ENCODE results near the gene ERGIC1. TPM values are rescaled to one million over a fixed set of nuclear protein-coding genes. Genes with fewer than 3 reads are reported as not detected.

ERGIC1 gene
- total RNA-seq, 1 donor from 2014 or later: 177 TPM

DNA sequence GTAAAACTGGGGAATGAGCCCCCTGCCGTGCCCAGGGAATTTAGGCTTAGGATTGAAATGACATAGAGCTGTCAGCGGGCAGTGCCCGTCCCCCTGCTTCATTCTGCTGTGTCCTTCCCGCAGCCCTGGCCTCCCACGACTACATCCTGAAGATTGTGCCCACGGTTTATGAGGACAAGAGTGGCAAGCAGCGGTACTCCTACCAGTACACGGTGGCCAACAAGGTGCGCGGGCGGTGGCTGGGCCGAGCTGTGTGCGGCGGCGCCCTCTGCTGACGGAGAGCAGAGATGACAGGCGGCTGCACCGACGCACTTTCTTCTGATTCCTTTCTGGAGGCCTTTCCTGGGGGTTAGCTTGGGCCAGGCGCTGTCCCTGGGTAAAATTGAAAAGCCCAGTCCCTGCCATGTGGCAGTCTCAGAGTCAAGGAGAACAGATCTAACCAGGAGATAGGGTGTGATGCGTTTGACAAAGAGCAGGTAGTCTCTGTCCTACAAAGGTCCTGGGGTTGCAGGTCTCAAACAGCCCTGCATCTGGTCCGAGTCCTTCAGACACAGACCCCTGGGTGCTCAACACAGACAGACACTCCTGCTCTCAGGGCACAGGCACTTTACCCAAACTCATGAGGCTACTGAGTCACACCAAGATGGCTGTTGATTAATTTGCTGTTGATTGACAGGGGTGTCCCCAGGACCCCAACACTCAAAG is 98.4 kb downstream of the ERGIC1 start:
- Histone ChIP-seq H3K4me1 (peaks cover 26% of the 10 kb centered on the region), H3K27ac (peak overlapping the region; percentile 75), H3K9me3 (no peaks in the 10 kb centered on the region), H3K27me3 (ENCODE audit: low read depth) (no peaks in the 10 kb centered on the region), H3K36me3 (peaks cover 59% of the 10 kb centered on the region), H3K4me3 (no peak overlapping the region)
- peak; percentile 90 for DNase-seq
- TF ChIP-seq, protein P1, sequence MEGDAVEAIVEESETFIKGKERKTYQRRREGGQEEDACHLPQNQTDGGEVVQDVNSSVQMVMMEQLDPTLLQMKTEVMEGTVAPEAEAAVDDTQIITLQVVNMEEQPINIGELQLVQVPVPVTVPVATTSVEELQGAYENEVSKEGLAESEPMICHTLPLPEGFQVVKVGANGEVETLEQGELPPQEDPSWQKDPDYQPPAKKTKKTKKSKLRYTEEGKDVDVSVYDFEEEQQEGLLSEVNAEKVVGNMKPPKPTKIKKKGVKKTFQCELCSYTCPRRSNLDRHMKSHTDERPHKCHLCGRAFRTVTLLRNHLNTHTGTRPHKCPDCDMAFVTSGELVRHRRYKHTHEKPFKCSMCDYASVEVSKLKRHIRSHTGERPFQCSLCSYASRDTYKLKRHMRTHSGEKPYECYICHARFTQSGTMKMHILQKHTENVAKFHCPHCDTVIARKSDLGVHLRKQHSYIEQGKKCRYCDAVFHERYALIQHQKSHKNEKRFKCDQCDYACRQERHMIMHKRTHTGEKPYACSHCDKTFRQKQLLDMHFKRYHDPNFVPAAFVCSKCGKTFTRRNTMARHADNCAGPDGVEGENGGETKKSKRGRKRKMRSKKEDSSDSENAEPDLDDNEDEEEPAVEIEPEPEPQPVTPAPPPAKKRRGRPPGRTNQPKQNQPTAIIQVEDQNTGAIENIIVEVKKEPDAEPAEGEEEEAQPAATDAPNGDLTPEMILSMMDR (IDR thresholded peaks at IDR 0.05): peak; percentile 98
- peak; percentile 93 to 95 for ATAC-seq
- intact Hi-C loops (cut with DNase I): no loop called here

DNA sequence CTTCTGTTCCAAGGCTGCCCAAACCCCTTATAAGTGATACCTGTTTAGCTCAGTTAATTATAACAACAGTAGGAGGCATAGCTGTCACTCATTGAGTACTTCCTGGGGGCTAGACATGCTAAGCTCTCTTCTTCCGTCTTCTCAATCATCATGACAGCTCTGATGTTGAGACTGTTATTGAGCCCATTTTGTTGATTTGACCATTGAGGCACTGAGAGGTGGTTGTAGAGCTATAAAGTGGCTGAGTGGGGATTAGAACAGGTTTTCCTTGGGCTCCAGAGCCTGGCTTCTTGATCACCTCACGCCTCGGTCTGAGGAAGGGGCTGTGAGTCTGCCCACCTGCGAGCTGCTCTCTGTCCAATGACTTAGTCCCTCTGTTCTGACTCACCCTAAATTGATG is 99.2 kb downstream of the ERGIC1 start:
- intact Hi-C loops (cut with DNase I): no loop called here
- DNase-seq: no peak
- Histone ChIP-seq H3K4me1 (peaks cover 26% of the 10 kb centered on the region), H3K36me3 (peaks cover 59% of the 10 kb centered on the region), H3K27me3 (ENCODE audit: low read depth) (no peaks in the 10 kb centered on the region), H3K4me3 (no peak overlapping the region), H3K9me3 (no peaks in the 10 kb centered on the region), H3K27ac (peak overlapping the region; percentile 75)
- no peak for ATAC-seq
- TF ChIP-seq, protein P1 (IDR thresholded peaks at IDR 0.05): no peak

DNA sequence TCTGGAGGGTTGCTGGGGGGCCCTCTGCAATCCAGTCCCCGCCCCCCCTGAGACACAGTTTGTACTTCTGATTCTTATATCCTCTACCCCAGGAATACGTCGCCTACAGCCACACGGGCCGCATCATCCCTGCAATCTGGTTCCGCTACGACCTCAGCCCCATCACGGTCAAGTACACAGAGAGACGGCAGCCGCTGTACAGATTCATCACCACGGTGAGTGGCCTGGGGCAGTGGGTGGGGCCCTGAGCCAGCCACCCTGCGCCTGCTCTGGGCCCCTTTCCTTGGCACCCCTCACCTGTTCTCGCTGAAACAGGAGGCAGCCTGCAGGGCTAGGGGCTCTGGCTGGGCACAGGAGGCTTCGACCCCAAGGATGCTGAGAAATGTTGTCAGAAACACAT is 101.0 kb downstream of the ERGIC1 start:
- no peak overlapping the region for H3K27ac ChIP-seq
- no peak overlapping the region for H3K4me3 ChIP-seq
- no peaks in the 10 kb centered on the region for H3K27me3 ChIP-seq (ENCODE audit: low read depth)
- TF ChIP-seq, protein P1 (IDR thresholded peaks at IDR 0.05): no peak
- H3K36me3 ChIP-seq: peaks cover 69% of the 10 kb centered on the region
- H3K9me3 ChIP-seq: no peaks in the 10 kb centered on the region
- peaks cover 28% of the 10 kb centered on the region for H3K4me1 ChIP-seq
- ATAC-seq (no peak), DNase-seq (no peak)
- intact Hi-C loops (cut with DNase I): loop anchor here (5.0 kb wide), 1 partner anchor 223 kb away; no protein-coding TSS in a partner anchor

DNA sequence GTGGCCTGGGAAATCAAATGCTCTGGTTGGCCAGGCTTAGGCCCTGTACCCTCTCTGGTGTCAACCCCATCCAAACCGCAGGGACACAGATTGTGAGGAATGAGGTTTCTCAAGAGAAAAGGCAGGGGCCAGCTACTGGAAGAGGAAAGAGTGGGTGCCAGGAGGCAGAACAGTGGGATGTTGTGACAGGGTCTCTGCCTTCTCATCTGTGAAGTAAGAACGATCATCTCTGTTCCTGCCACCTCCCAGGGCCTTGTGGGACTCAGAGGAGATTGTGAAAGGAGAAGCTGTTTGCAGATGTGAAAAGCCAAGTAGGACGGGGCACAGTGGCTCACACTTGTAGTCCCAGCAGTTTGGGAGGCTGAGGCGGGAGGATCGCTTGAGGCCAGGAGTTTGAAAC is 102.3 kb downstream of the ERGIC1 start:
- Histone ChIP-seq H3K4me3 (no peak overlapping the region), H3K4me1 (peaks cover 30% of the 10 kb centered on the region), H3K27me3 (ENCODE audit: low read depth) (no peaks in the 10 kb centered on the region), H3K27ac (no peak overlapping the region), H3K36me3 (peaks cover 82% of the 10 kb centered on the region), H3K9me3 (no peaks in the 10 kb centered on the region)
- TF ChIP-seq, protein P1 (IDR thresholded peaks at IDR 0.05): no peak
- no peak for DNase-seq
- ATAC-seq: no peak
- intact Hi-C loops (cut with DNase I): loop anchor here (5.0 kb wide), 1 partner anchor 224 kb away; no protein-coding TSS in a partner anchor

DNA sequence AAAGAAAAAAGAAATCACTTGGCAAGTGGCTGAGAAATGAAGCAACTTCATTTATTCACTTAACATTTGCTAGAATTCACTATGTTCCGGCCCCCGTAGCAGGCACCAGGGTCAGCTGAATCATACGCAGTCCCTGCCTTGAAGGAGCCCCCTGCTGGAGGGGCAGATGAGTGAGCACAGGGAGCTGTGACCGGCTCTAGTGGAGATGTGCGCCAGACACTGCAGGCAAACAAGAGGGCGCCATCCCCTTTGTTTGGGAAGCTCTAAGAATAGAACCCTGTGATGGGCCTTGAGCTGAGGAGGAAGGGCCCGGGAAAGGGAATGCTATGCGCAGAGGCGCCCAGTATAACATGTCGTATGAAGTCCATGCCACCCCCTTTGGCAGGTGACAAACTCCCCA is 105.0 kb downstream of the ERGIC1 start:
- H3K27ac ChIP-seq: no peak overlapping the region
- TF ChIP-seq, protein P1 (IDR thresholded peaks at IDR 0.05): peak; percentile 12
- H3K36me3 ChIP-seq: peaks cover 83% of the 10 kb centered on the region
- H3K4me3 ChIP-seq: no peak overlapping the region
- peaks cover 14% of the 10 kb centered on the region for H3K4me1 ChIP-seq
- H3K9me3 ChIP-seq: no peaks in the 10 kb centered on the region
- H3K27me3 ChIP-seq (ENCODE audit: low read depth): no peaks in the 10 kb centered on the region
- ATAC-seq: no peak
- no peak for DNase-seq
- intact Hi-C loops (cut with DNase I): loop anchor here (5.0 kb wide), 1 partner anchor 227 kb away; no protein-coding TSS in a partner anchor
